NOMO-1 (cell line): Measurements from ENCODE around the gene PUM2.

Source experiments
- DNase-seq, 2 experiments: peaks; one replicate each; lab custom pipeline; 2025; ENCODE audit not compliant: unreplicated experiment in 2 of 2; lab: John Stamatoyannopoulos, UW

Gene PUM2

GRCh38 chr2:20219763-20220380 is 130.8 kb downstream of the PUM2 start:
- DNase-seq = no peak

- DNase-seq = no peak
These were observed 132.0 kb downstream of the PUM2 start for GRCh38 chr2:20218331-20219320.

DNA sequence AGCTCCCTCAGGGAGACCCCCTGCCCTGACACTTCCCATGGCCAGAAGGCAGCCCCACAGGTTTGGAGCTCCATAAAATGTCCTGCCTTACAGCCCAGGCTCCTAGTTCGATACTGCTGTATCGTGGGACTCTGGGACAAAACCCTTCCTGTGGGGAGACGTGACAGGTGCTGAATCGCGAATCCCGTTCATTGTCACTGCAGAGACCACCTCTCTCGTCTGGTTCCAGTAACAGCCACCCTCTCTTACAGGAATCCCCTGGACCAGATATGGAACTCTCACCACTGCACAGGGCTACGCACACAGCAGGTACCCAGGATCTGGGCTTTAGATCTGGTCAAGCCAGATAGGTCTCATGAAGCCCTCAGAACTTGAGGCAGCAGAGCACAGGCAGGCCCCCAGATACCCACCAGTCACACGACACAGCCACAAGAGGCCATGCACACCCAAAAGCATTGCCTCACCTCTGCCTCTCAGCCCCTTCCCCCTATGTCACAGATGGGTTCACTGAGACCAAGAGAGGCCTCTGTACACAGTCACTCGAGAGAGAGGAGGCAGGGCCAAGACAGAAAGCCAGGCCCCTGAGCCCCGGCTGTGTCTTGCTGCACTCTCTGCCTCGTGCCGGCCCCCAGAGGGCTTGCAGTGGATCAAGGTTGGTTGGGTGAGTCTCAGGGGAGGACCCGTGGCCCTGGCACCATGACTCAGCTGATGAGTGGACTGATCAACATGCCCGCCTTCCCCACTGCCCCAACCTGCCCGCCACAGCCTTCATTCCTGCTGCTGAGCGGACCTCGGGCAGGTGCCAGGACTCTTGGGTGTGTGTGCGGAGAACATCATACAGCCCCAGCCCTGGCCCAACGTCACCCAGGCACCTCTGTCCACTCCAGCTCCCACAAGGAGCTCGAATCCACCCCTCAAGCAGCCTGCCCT is 133.3 kb downstream of the PUM2 start:
- no peak for DNase-seq

GRCh38 chr2:20216130-20217025 is 134.3 kb downstream of the PUM2 start:
- DNase-seq = no peak

DNA sequence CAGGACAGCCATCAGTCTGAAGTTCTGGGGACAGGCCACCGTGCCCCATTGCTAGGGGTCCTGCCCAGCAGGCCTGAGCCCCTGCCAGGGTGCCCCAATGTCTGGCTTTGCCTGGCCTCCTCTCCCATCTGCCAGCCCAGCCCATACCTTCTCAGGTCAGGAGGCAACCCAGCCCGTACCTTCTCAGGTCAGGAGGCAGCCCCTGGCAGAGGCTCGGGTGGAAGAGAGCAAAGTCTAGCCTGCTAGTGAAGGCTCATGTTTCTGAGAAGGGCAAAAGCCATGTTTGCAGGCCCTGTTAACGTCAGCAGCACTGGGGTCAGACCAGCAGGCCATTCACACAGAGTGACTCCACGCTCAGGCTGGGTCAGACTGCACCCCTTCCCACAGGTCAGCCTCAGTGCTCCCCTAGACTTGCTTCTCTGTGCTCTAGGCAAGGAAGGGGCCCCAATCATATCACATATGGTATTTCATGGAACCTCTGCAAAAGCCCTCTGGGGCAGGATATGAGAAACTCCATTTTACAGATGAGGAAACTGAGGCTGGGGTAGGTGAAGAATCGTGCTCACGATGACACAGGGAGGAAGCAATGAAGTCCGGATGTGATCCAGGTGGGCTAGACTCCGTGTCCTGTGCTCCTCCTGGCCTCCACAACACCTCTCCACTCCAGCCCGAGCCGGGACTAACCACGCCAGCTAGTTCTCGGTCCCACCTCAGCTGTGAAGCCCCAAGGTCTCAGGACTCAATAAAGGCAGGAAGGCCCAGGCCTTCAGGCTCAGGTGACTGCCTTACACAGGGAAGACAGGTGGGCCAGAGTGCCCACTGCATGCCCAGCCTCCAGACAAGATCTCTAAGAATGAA is 135.2 kb downstream of the PUM2 start:
- DNase-seq = no peak

GRCh38 chr2:20214566-20215182 is 136.0 kb downstream of the PUM2 start:
- no peak for DNase-seq

GRCh38 chr2:20213651-20214565 is 136.7 kb downstream of the PUM2 start:
- DNase-seq = no peak

DNA sequence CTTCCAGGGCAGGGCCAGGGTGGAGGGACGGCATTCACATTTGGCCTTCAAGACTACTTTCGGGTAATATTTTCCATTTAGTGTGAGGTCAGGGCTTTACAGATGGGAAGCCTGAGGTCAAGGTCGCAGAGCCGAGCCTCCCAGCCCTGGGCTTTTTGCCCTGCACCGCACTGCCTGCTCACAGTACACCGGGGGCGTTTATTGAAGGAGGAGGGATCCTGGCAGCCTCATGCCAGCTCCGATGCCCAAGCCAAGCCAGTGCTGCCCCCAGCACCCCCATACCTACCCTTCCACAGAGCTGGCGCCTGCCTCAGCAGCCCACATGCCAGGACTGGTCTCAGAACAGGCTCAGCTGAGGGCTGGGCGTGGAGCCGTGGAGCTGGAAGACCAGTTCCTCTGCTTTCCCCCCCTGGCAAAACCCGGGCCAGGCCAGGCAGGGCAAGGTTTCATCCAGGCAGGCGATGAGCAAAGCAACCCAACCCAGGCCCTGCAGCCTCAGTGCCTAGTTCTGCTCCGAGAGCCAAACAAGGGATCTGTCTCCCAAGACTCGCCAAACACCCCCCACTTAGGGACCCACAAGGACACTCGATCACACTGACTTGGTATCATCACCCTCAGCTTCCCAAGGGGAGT is 137.7 kb downstream of the PUM2 start:
- no peak for DNase-seq

- peak in 1 of 2 experiments; percentile 15 for DNase-seq
These were observed 138.2 kb downstream of the PUM2 start for GRCh38 chr2:20212459-20212870.

DNA sequence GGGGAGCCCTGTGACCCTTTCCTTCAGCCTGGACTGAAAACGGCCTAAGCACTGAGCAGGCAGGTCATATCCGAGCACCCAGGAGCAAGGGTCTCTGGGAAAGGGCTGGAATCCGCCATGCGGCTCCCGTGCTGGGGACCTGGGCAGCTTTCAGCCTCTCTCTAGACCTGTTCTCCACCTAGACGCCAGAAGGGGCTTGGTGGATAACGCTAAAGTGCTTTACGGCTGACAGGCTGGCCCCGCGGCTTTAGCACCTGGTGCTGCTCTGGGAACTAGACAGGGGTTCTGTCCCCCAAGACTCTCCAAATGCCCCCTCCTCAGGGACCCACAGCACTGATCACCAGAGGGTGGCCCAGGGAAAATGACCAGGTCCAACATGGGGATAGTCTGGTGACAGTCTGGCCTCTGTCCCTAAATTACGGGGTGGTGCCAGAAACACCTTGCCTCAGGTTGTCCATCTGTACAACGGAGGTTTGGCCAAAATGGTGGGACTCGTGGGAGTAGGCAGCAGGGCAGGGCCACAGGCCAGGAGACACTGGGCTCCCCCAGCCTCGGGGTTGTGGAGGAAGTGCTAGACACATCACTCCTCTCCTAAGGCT is 138.7 kb downstream of the PUM2 start:
- no peak for DNase-seq

DNA sequence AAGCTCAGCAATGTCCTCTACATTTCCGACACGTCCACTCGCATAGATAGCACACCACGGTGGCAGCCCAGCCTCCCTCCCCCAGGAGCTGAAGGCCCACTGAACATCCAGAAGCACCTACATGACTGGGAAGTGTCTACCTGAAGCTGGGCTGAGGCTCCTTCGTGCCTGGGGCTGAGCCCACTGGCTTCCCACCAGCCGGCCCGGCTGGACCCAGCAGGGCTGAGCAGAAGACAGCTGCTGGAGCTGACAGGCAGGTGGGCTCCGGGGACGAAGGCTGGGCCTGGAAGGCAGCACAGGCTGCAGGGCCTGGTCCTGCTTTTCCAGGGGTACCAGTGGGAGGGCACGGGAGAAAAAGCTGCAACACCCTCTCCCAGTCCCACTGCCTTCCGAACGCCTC is 139.2 kb downstream of the PUM2 start:
- DNase-seq = no peak

- DNase-seq = no peak
These were observed 140.2 kb downstream of the PUM2 start for GRCh38 chr2:20210462-20210861.

- DNase-seq = no peak
These were observed 141.1 kb downstream of the PUM2 start for GRCh38 chr2:20209373-20210109.

GRCh38 chr2:20208476-20208859 is 142.2 kb downstream of the PUM2 start:
- no peak for DNase-seq

GRCh38 chr2:20207051-20207450 is 143.6 kb downstream of the PUM2 start:
- peak in 1 of 2 experiments; percentile 34 for DNase-seq

- DNase-seq = no peak
These were observed 144.6 kb downstream of the PUM2 start for GRCh38 chr2:20205915-20206524.
